Measurements from ENCODE around the gene NSL1. TPM values are rescaled to one million over a fixed set of nuclear protein-coding genes. Genes with fewer than 3 reads are reported as not detected.

NSL1 gene
- total and polyA plus RNA-seq, 9 of the 15 experiments (the other 6 are each of a cell fraction or from before 2014, with no cell fraction given), result 53.5 to 108 (median 59.1) TPM

GRCh38 chr1:212791676-212792395 is at the start of gene NSL1, which contains the start of gene TATDN3 (continued):
- TF ChIP-seq CGGBP1 (CRISPR knock-in tag; IDR thresholded peaks at IDR 0.05), result peak; percentile 93
- TF ChIP-seq NR2C1 (IDR thresholded peaks at IDR 0.05), result peak; percentile 92
- peak; percentile 96 for TF ChIP-seq NR2C1 (tag; IDR thresholded peaks at IDR 0.05)
- no peak for TF ChIP-seq KLF6 (CRISPR knock-in tag; IDR thresholded peaks at IDR 0.05; ENCODE audit: borderline replicate concordance)
- peak; percentile 30 for TF ChIP-seq PKNOX1 (IDR thresholded peaks at IDR 0.05)
- no peak for TF ChIP-seq CEBPZ (IDR thresholded peaks at IDR 0.05; ENCODE audit: borderline replicate concordance, low read depth, low read length)
- no peak for TF ChIP-seq TFAM (CRISPR knock-in tag; conservative IDR thresholded peaks at IDR 0.05)
- TF ChIP-seq ZNF354B (CRISPR knock-in tag; IDR thresholded peaks at IDR 0.05), result no peak
- TF ChIP-seq HMG20A (CRISPR knock-in tag; conservative IDR thresholded peaks at IDR 0.05), result no peak
- no peak for TF ChIP-seq TFE3 (CRISPR knock-in tag; IDR thresholded peaks at IDR 0.05)
- TF ChIP-seq CTBP1 (IDR thresholded peaks at IDR 0.05; ENCODE audit: borderline replicate concordance), result peak; percentile 95; the same call in 1 of the 2 replicates
- TF ChIP-seq PHB (CRISPR knock-in tag; IDR thresholded peaks at IDR 0.05), result no peak
- TF ChIP-seq TEAD4 (IDR thresholded peaks at IDR 0.05; ENCODE audit: low read length), result peak; percentile 57
- 0 out of 2 replicates have a peak, but pooled peaks have one; percentile 32 for TF ChIP-seq TEAD4 (CRISPR knock-in tag; IDR thresholded peaks at IDR 0.05; ENCODE audit: borderline replicate concordance)
- TF ChIP-seq NFATC3 (IDR thresholded peaks at IDR 0.05), result peak; percentile 69; the same call in 1 of the 2 replicates
- TF ChIP-seq NUFIP1 (IDR thresholded peaks at IDR 0.05; ENCODE audit: partially characterized antibody), result peak; percentile 65
- 0 out of 2 replicates have a peak, but pooled peaks have one; percentile 65 for TF ChIP-seq ELF4 (CRISPR knock-in tag; IDR thresholded peaks at IDR 0.05)
- TF ChIP-seq HLTF (IDR thresholded peaks at IDR 0.05), result no peak
- peak; percentile 65 for TF ChIP-seq TCF3 (CRISPR knock-in tag; IDR thresholded peaks at IDR 0.05)
- TF ChIP-seq BRCA1 (IDR thresholded peaks at IDR 0.05), result no peak
- TF ChIP-seq BRCA1 (CRISPR knock-in tag; IDR thresholded peaks at IDR 0.05), result no peak
- peak; percentile 93; the same call in 1 of the 2 replicates for TF ChIP-seq NR1H2 (CRISPR knock-in tag; IDR thresholded peaks at IDR 0.05)
- TF ChIP-seq NFXL1 (CRISPR knock-in tag; IDR thresholded peaks at IDR 0.05), result no peak
- TF ChIP-seq CBX1 (IDR thresholded peaks at IDR 0.05; ENCODE audit: low read depth), result peak; percentile 95; the same call in 1 of the 2 replicates
- no peak for TF ChIP-seq SMARCA5 (IDR thresholded peaks at IDR 0.05)
- TF ChIP-seq POLR2B (IDR thresholded peaks at IDR 0.05; ENCODE audit: low read depth, partially characterized antibody), result peak; percentile 95

Data from K562 (cell line).